ENCODE measurements around the gene HOXC11. TPM values are rescaled to one million over a fixed set of nuclear protein-coding genes. Genes with fewer than 3 reads are reported as not detected.

Gene HOXC11
- total RNA-seq, 4 donors from 2014 or later: 0.69 to 3.3 TPM; not detected in 2

GRCh38 chr12:53955036-53955775 lies 17.7 kb upstream of the HOXC11 start:
- Histone ChIP-seq H3K27me3 (peaks cover 39 to 87% of the 10 kb centered on the region in 2 donors), H3K4me1 (no peaks in the 10 kb centered on the region), H3K36me3 (no peaks in the 10 kb centered on the region), H3K27ac (no peak overlapping the region), H3K4me3 (no peak overlapping the region), H3K9me3 (no peaks in the 10 kb centered on the region)
- TF ChIP-seq POLR2A (IDR thresholded peaks at IDR 0.05) (no peak), CTCF (IDR thresholded peaks at IDR 0.05) (no peak)
- intact Hi-C loops (cut with DNase I; ENCODE audit: low total_unique reads): no loop called here
- peak in 1 of 2 donors; percentile 11 for DNase-seq

- no peak for TF ChIP-seq CTCF (IDR thresholded peaks at IDR 0.05)
- TF ChIP-seq POLR2A (IDR thresholded peaks at IDR 0.05): no peak
- intact Hi-C loops (cut with DNase I; ENCODE audit: low total_unique reads): no loop called here
- no peak for DNase-seq
- Histone ChIP-seq H3K9me3 (no peaks in the 10 kb centered on the region), H3K4me3 (no peak overlapping the region), H3K4me1 (no peaks in the 10 kb centered on the region), H3K36me3 (no peaks in the 10 kb centered on the region), H3K27me3 (peaks cover 39 to 87% of the 10 kb centered on the region in 2 donors), H3K27ac (no peak overlapping the region)
Measured at GRCh38 chr12:53955776-53956250, 17.1 kb upstream of the HOXC11 start.

GRCh38 chr12:53956251-53956887 lies 16.6 kb upstream of the HOXC11 start:
- Histone ChIP-seq H3K4me1 (no peaks in the 10 kb centered on the region), H3K36me3 (no peaks in the 10 kb centered on the region), H3K27me3 (peaks cover 37 to 87% of the 10 kb centered on the region in 2 donors), H3K9me3 (no peaks in the 10 kb centered on the region), H3K4me3 (no peak overlapping the region), H3K27ac (no peak overlapping the region)
- DNase-seq: peak in 1 of 2 donors; percentile 12
- no peak for TF ChIP-seq CTCF (IDR thresholded peaks at IDR 0.05)
- TF ChIP-seq POLR2A (IDR thresholded peaks at IDR 0.05): no peak
- intact Hi-C loops (cut with DNase I; ENCODE audit: low total_unique reads): no loop called here

GRCh38 chr12:53956914-53957536 lies 15.9 kb upstream of the HOXC11 start:
- peak in 1 of 2 donors; percentile 10 for DNase-seq
- Histone ChIP-seq H3K4me3 (no peak overlapping the region), H3K36me3 (no peaks in the 10 kb centered on the region), H3K27me3 (peaks cover 35 to 87% of the 10 kb centered on the region in 2 donors), H3K27ac (no peak overlapping the region), H3K9me3 (no peaks in the 10 kb centered on the region), H3K4me1 (no peaks in the 10 kb centered on the region)
- intact Hi-C loops (cut with DNase I; ENCODE audit: low total_unique reads): no loop called here
- TF ChIP-seq POLR2A (IDR thresholded peaks at IDR 0.05) (no peak), CTCF (IDR thresholded peaks at IDR 0.05) (no peak)

GRCh38 chr12:53958128-53958527 lies 14.8 kb upstream of the HOXC11 start:
- H3K4me1 ChIP-seq: no peaks in the 10 kb centered on the region
- no peaks in the 10 kb centered on the region for H3K9me3 ChIP-seq
- intact Hi-C loops (cut with DNase I; ENCODE audit: low total_unique reads): no loop called here
- no peak for DNase-seq
- H3K27me3 ChIP-seq: peaks cover 35 to 88% of the 10 kb centered on the region in 2 donors
- H3K27ac ChIP-seq: no peak overlapping the region
- H3K4me3 ChIP-seq: no peak overlapping the region
- TF ChIP-seq CTCF (IDR thresholded peaks at IDR 0.05): no peak
- no peak for TF ChIP-seq POLR2A (IDR thresholded peaks at IDR 0.05)
- no peaks in the 10 kb centered on the region for H3K36me3 ChIP-seq
